Left kidney (tissue), 2 donors: ENCODE data around the gene SLC19A3. TPM values are rescaled to one million over a fixed set of nuclear protein-coding genes. Genes with fewer than 3 reads are reported as not detected.
"Not testable (repeated sequence)": the region's sequence is repeated elsewhere in the genome, so short reads cannot be mapped to it uniquely, and the experiment has no call there.

Source experiments
- DNase-seq: peaks from one replicate; pipeline ENCODE4 v3.0.0-alpha.2; 2013
- polyA plus RNA-seq: library from polyadenylated mRNA; unstranded; fragments of 120-200 nt; gene quantifications from one replicate; pipeline ENCODE4 v1.2.1, GENCODE V29; 2013; ENCODE audit not compliant: insufficient read length

SLC19A3 gene
- polyA plus RNA-seq, 1 donor: 10.7 TPM

DNA sequence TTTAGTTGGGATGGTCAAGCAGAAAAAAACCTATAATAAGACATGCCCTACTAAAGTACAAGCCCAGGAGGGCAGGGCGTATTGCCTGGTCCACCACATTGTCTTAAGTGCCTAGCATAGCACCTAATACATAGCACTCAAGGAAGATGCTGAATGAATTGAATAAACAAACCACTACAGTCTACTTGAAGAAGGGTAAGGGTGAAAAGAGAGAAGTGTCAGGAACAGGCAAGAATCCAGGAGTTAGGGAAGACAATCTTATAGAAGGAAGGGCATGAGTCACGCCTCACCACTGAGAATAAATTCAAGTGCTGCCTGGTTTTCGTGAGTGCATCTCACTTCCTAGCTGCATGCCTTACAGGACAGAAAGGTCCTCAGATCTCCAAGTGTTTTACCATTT is 13.9 kb downstream of the SLC19A3 start:
- no peak for DNase-seq

DNA sequence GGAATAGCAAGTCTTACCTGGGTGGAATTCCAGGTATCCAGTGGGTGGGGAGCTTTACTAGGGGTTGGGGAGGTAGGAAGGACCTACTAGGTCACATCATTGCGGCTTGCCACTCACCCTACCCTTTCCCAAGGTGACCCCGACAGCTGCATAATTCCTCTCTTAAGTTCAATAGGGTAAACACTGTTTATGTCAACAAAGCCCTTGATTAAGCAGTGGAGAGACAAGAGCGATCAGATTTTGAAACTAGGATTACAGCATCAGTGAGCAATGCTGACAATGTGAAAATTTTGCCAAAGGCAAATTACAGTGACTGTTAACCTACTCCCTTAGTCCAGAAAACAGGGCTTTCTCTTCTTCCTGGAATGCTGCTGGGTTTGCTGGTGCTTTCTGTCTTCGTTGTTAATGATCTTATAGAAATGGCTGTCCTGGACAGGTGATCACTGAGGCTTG is 14.5 kb downstream of the SLC19A3 start:
- DNase-seq: no peak

- DNase-seq: no peak
Observed at GRCh38 chr2:227701556-227701955, 16.3 kb downstream of the SLC19A3 start.

DNA sequence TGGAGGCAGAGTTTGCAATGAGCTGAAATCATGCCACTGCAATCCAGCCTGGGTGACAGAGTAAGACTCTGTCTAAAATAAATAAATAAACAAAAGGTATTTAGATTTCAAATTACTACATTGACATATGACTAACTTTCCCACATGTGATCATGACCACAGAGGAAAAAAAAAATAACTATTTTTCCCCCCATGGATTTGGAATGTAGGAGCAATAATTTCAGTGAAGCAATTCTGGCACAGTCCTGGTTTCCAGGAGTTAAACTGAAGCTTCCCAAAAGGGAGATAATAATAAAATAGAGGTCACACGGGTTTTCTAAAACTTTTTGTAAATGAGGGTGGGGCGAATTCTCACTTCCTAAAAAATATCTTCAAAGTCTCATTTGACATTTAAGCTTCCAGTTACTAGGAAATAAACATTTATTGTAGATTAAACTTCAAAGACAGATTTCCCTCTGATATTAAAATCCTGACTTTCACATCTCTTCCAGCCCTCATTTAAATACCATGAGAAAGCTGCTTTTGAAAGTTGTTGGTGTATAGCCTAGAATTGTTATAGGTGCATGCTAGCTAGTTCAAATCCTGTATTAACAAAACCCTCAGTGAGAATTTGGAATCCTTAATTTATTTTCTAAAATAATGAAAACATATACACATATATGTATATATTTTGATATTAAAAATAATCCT is 20.7 kb downstream of the SLC19A3 start:
- DNase-seq: no peak

DNA sequence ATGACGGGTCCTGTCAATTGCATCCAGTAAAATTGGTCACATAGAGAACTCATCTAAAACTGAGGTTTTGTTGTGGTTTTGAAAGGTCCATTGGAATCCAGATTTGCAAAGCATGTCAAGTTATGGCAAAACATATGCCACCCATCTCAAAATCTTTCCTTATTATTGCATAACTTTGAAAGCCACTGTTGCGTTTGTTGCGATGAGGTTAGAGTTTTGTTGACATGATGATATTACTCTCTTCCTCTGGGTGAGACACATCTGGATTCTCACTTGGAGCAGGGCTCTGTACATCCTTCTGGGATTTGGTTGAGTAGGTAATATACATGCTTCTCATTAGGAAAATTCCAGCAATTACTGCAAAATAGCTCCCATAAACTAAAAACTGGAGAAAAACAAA is 30.6 kb downstream of the SLC19A3 start:
- DNase-seq: no peak

DNA sequence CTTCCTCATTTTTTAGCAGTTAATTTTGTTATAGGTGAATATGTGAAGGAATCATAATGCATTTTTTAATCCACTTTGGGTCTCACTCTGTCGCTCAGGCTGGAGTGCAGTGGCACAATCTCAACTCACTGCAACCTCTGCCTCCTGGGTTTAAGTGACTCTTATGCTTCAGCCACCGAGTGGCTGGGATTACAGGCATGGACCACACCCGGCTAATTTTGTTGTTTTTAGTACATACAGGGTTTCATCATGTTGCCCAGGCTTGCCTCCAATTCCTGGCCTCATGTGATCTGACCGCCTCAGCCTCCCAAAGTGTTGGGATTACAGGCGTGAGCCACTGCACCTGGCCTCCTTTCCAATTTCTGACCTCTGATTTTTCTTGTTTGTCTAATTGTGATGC is 33.6 kb downstream of the SLC19A3 start:
- no peak for DNase-seq

DNA sequence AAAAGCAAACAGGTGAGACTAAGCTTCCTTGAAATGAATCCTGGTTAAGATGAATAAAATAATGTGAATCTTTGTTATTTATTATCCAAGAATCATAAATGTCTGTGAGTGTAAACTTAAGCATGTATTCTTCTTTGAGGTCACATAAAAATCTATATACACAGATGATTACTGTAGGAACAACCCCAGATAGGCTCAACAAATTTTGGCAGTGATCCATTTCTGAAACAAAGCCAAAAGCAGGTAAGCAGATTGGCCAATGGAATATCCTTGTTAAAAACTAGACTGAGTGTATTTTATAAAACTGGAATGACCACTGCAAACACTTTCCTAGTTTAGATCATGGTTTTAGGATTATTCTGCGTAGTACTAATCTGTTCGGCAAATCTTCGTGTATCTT is 39.9 kb downstream of the SLC19A3 start:
- DNase-seq: no peak

DNA sequence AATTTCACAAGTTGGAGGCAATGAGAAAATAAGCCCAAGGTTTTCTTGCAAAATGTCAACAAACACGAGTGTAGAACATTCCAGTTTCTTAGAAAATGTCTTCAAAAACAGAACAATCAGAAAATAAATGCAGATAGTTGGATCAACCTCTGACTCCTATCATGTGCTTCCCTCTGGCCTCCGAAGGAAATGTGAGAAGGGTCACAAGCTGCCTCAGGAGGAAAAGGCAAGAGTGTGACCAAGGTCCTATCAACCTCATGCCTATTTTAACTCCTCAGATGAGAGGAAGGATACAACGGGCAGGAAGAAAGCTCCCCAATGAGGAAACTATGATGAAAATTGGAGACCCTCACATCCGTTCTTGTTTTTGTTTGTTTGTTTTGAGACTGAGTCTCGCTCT is 43.3 kb downstream of the SLC19A3 start:
- no peak for DNase-seq

DNA sequence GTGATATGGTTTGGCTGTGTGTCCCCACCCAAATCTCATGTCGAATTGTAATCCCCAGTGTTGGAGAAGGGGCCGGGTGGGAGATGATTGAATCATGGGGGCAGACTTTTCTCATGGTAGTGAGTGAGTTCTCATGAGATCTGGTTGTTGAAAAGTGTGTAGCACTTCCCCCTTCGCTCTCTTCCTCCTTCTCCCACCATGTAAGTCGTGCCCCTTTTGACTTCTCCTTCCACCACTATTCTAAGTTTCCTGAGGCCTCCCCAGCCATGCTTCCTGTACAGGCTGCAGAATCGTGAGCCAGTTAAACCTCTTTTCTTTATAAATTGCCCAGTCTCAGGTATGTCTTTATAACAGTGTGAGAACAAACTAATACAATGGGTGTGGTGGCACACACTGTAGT is 44.2 kb downstream of the SLC19A3 start:
- DNase-seq: not testable (repeated sequence)

DNA sequence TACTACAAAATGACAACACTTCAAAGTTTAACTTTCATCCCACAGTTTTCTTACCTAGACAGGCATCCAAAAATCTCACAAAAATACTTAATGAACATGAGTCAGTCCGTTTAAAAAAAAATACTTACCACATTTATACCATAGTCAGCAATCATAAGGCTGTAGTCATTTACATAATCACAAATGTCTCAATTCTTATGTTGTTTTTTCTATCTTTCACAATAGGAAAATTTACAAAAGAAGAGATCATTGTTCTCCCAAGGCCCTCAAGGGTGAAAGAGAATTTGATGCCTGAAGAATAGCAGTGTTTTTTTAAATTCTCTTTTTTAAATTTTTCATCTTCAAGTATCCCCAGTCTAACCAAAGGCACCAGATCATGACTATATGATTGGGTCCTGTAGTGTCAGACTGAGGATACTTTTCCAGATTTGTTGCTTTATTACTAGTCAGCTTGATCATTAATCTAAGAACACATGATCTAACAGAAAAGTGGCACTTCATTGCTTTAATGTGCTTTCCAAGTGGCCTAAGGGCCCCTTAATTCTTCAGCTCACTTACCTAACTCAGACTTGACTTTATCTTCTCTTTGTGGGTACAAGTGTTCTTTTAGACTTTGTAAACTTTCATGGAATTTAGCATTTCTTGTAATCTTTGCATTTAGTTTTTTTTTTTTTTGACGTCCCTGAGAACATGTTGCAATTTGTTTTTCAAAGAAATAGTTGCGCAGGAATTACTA is 46.5 kb downstream of the SLC19A3 start:
- DNase-seq: no peak

- not testable (repeated sequence) for DNase-seq
Observed at GRCh38 chr2:227666631-227667170, 51.1 kb downstream of the SLC19A3 start, which contains the start of gene SCYGR5. Gene SCYGR5 (plus strand): TSS chr2:227666804. CDS start chr2:227666804, 0 bp downstream.

DNA sequence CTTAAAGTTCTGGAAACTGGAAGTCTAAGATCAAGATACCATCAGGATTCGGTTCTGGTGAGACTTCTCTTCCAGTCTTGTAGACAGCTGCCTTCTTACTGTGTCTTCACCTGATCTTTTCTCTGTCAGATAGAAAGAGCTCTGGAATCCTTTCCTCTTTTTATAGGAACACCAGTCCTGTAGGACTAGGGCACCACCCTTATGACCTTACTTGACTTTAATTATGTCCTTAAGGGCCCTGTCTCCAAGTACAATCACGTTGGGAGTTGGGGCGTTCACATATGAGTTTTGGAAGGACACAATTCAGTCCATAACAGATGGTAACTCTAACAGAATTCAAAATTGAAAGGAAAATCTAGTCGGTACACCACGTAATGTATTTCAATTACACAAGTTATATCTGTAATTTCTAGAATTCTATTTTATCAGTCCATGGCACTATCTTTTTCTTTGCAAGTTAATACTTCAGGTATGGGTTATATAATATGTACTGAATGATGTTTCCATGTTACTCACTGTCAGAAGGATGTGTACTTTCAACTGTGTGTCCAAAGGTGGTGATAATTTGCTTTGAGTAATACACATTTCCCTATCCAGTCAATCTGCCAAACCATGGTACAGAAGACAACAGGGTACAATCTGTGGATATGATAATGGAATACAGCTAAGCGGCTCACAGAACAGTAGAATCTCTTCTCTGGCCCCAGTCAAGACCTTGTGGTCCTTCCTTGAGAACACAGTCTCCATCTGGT is 52.5 kb downstream of the SLC19A3 start:
- DNase-seq: no peak

DNA sequence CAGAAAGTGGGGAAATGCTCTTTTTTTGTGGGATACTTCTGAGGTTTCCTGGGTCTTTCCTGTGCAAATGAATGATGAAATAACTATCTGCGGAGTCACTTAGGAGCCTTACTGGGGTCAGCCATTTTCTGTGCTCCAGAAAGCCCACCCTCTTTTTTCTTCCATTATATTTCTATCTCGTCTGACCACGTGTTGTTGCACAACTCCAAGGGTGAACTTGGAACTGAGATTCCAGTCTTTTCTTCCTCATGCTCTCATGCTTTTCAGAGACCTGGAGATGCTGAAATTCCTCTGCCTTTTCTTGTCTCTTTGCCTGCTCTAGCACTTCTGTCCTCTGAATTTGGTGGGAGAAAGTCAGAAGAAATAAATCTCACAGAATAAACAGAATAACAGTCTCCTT is 56.0 kb downstream of the SLC19A3 start:
- no peak for DNase-seq

- DNase-seq: no peak
Observed at GRCh38 chr2:227661025-227661649, 56.7 kb downstream of the SLC19A3 start.

GRCh38 chr2:227657199-227657845 is 60.5 kb downstream of the SLC19A3 start:
- no peak for DNase-seq

GRCh38 chr2:227655454-227655853 is 62.4 kb downstream of the SLC19A3 start:
- DNase-seq: no peak

DNA sequence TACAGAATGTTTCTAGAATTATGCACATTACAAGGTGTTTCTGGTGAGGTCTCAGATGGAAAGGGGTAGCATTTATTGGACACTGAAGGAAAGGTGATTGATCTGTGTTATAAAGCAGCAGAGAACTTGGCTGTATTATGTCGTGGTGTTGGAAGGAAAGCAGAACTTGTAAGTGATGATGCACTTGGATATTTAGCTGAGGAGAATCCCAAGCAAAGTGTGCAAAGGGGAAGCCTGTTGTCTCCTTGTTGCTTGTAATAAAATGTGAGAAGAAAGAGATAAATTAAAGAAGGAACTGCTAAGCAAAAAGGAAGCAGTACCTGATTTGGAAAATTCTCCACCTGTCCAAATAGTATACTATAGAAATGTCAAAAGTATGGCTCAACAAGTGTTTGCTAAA is 63.4 kb downstream of the SLC19A3 start:
- DNase-seq: no peak

GRCh38 chr2:227653419-227653818 is 64.4 kb downstream of the SLC19A3 start:
- DNase-seq: no peak

DNA sequence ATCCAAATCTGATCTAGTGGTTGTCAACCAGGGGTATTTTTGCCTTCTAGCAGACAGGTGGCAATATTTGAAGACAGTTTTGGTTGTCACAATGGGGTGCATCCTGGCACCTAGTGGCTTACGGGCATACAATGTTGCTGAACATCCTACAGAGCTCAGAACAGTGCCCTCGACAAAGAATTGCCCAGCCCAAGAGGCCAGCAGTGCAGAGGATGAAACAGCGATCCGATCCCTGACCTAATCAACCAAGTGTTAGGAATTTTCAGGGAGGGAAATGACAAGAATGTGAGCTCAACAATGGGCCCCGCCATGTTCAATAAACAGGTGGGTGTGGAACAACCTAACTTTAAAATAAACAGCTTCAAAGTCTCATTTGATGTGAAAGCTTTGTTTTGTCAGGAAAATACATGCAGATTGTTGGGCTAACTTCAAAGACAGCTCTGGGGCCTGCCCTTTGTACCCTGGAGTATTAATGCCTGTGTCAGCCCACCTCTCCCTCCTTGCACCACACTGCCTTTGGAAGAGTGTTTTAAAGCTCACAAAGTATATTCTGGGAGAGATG is 73.8 kb downstream of the SLC19A3 start:
- DNase-seq: no peak

GRCh38 chr2:227642656-227643055 is 75.2 kb downstream of the SLC19A3 start:
- no peak for DNase-seq

- no peak for DNase-seq
Observed at GRCh38 chr2:227634201-227634600, 83.6 kb downstream of the SLC19A3 start.
